Endometrium (tissue), 2 donors: ENCODE measurements around the gene PRDX5.

ENCODE experiments used
- FAIRE-seq: peaks from 2 replicates; lab custom pipeline; 2012; peaks lifted over from hg19 to GRCh38; lab: Jason Lieb, UNC
- donor health status: control.
- donor health status: control.

PRDX5 gene

GRCh38 chr11:64347193-64347867, 29.4 kb downstream of the PRDX5 start:
- FAIRE-seq, result no peak

GRCh38 chr11:64348383-64349024, 30.6 kb downstream of the PRDX5 start:
- no peak for FAIRE-seq

GRCh38 chr11:64349025-64349387, 31.1 kb downstream of the PRDX5 start:
- FAIRE-seq, result no peak

- FAIRE-seq, result no peak
Observed at GRCh38 chr11:64349404-64349803, 31.5 kb downstream of the PRDX5 start.

GRCh38 chr11:64351136-64351631, 33.3 kb downstream of the PRDX5 start:
- no peak for FAIRE-seq

- FAIRE-seq, result no peak
Observed at GRCh38 chr11:64352099-64352994, 34.4 kb downstream of the PRDX5 start.

- FAIRE-seq, result no peak
Observed at GRCh38 chr11:64352995-64353714, 35.2 kb downstream of the PRDX5 start.

GRCh38 chr11:64353715-64354506, 36.0 kb downstream of the PRDX5 start:
- FAIRE-seq, result no peak

- no peak for FAIRE-seq
Observed at GRCh38 chr11:64355078-64355940, 37.4 kb downstream of the PRDX5 start.

- FAIRE-seq, result no peak
Observed at GRCh38 chr11:64356498-64357411, 38.8 kb downstream of the PRDX5 start.

- no peak for FAIRE-seq
Observed at GRCh38 chr11:64357446-64357845, 39.5 kb downstream of the PRDX5 start.

- FAIRE-seq, result no peak
Observed at GRCh38 chr11:64357904-64358535, 40.1 kb downstream of the PRDX5 start.

- no peak for FAIRE-seq
Observed at GRCh38 chr11:64358536-64358906, 40.6 kb downstream of the PRDX5 start.

- no peak for FAIRE-seq
Observed at GRCh38 chr11:64358907-64359711, 41.2 kb downstream of the PRDX5 start, which contains the start of gene RPS6KA4. RPS6KA4 (plus strand) TSS chr11:64359162; CDS start chr11:64359236, 74 bp downstream.

- FAIRE-seq, result no peak
Observed at GRCh38 chr11:64359712-64360445, 42.0 kb downstream of the PRDX5 start.

GRCh38 chr11:64360448-64360921, 42.6 kb downstream of the PRDX5 start:
- no peak for FAIRE-seq

GRCh38 chr11:64361659-64362058, 43.7 kb downstream of the PRDX5 start:
- FAIRE-seq, result no peak
